Measurements from ENCODE around the gene SGIP1.

The SGIP1 gene

GRCh38 chr1:66606362-66607065 is 72.6 kb downstream of the SGIP1 start:
- DNase-seq (ENCODE audit: low read depth in 2 of 2) = no peak

GRCh38 chr1:66607458-66607857 is 73.5 kb downstream of the SGIP1 start:
- no peak for DNase-seq (ENCODE audit: low read depth in 2 of 2)

GRCh38 chr1:66613187-66613586 is 79.2 kb downstream of the SGIP1 start:
- no peak for DNase-seq (ENCODE audit: low read depth in 2 of 2)

GRCh38 chr1:66617362-66618184 is 83.6 kb downstream of the SGIP1 start:
- DNase-seq (ENCODE audit: low read depth in 2 of 2) = no peak

- no peak for DNase-seq (ENCODE audit: low read depth in 2 of 2)
Measured at GRCh38 chr1:66618390-66618789, 84.4 kb downstream of the SGIP1 start.

GRCh38 chr1:66623812-66624211 is 89.9 kb downstream of the SGIP1 start:
- no peak for DNase-seq (ENCODE audit: low read depth in 2 of 2)

GRCh38 chr1:66624412-66625060 is 90.6 kb downstream of the SGIP1 start:
- DNase-seq (ENCODE audit: low read depth in 2 of 2) = no peak

GRCh38 chr1:66626261-66626660 is 92.3 kb downstream of the SGIP1 start:
- no peak for DNase-seq (ENCODE audit: low read depth in 2 of 2)

- DNase-seq (ENCODE audit: low read depth in 2 of 2) = no peak
Measured at GRCh38 chr1:66628926-66629325, 95.0 kb downstream of the SGIP1 start.

- DNase-seq (ENCODE audit: low read depth in 2 of 2) = no peak
Measured at GRCh38 chr1:66633159-66633558, 99.2 kb downstream of the SGIP1 start.

GRCh38 chr1:66637146-66637545 is 103.2 kb downstream of the SGIP1 start:
- DNase-seq (ENCODE audit: low read depth in 2 of 2) = no peak

- no peak for DNase-seq (ENCODE audit: low read depth in 2 of 2)
Measured at GRCh38 chr1:66641891-66642473, 108.0 kb downstream of the SGIP1 start.

GRCh38 chr1:66642992-66643391 is 109.0 kb downstream of the SGIP1 start:
- no peak for DNase-seq (ENCODE audit: low read depth in 2 of 2)

GRCh38 chr1:66644331-66644730 is 110.4 kb downstream of the SGIP1 start:
- no peak for DNase-seq (ENCODE audit: low read depth in 2 of 2)

- DNase-seq (ENCODE audit: low read depth in 2 of 2) = no peak
Measured at GRCh38 chr1:66648901-66649595, 115.1 kb downstream of the SGIP1 start.

GRCh38 chr1:66652556-66652955 is 118.6 kb downstream of the SGIP1 start:
- no peak for DNase-seq (ENCODE audit: low read depth in 2 of 2)

GRCh38 chr1:66654643-66655042 is 120.7 kb downstream of the SGIP1 start:
- no peak for DNase-seq (ENCODE audit: low read depth in 2 of 2)

- DNase-seq (ENCODE audit: low read depth in 2 of 2) = no peak
Measured at GRCh38 chr1:66671455-66671854, 137.5 kb downstream of the SGIP1 start.

- DNase-seq (ENCODE audit: low read depth in 2 of 2) = no peak
Measured at GRCh38 chr1:66676613-66677298, 142.8 kb downstream of the SGIP1 start.

- DNase-seq (ENCODE audit: low read depth in 2 of 2) = no peak
Measured at GRCh38 chr1:66678146-66678545, 144.2 kb downstream of the SGIP1 start.

GRCh38 chr1:66679140-66679539 is 145.2 kb downstream of the SGIP1 start:
- DNase-seq (ENCODE audit: low read depth in 2 of 2) = no peak
